ENCODE data around the gene SRM.
A peak's percentile ranks its signal among the peaks of the same experiment; 100 is the strongest.
"Not testable (repeated sequence)": the region's sequence is repeated elsewhere in the genome, so short reads cannot be mapped to it uniquely, and the experiment has no call there.

The SRM gene

DNA sequence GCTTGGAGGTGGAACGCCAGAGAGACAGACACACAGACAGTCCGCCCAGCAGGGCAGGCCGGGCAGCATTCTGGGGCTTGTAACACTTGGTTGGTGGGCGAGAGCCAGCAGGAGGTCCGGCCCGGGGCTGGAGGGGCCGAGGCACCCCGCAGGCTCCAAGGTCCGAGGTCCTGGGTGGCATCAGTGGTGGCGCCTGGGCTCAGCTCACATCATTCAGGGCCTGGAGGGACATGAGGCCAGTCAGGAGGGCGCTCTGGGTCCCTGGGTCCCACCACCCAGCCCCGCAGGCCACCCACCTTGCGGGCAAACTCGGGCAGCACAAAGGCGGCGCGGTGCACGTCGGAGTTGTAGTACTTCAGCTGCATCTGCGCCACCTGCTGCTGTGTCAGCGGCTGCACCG lies 5.2 kb downstream of the SRM start:
- H3K9me3 ChIP-seq (ENCODE audit: control insufficient read depth, insufficient read depth, low read length) = no peaks in the 10 kb centered on the region
- no peak for DNase-seq (ENCODE audit: low read depth, low spot score)
- H3K36me3 ChIP-seq (ENCODE audit: control insufficient read depth, insufficient read depth, low read length) = peaks cover 16% of the 10 kb centered on the region
- WGBS (ENCODE audit: insufficient coverage, insufficient read length) = no CpG with 5 or more reads among the region's 22 CpGs
- no peaks in the 10 kb centered on the region for H3K27me3 ChIP-seq (ENCODE audit: control insufficient read depth, insufficient read depth, low read length)
- H3K4me1 ChIP-seq (ENCODE audit: control insufficient read depth, insufficient read depth, low read length) = peaks cover 6% of the 10 kb centered on the region; the same call in 1 of the 2 replicates
- no peak overlapping the region for H3K27ac ChIP-seq (ENCODE audit: low read length)
- no peak overlapping the region for H3K4me3 ChIP-seq (ENCODE audit: low read length)

- Histone ChIP-seq H3K27ac (ENCODE audit: low read length) (no peak overlapping the region), H3K27me3 (ENCODE audit: control insufficient read depth, insufficient read depth, low read length) (no peaks in the 10 kb centered on the region), H3K4me1 (ENCODE audit: control insufficient read depth, insufficient read depth, low read length) (peaks cover 6% of the 10 kb centered on the region; the same call in 1 of the 2 replicates), H3K9me3 (ENCODE audit: control insufficient read depth, insufficient read depth, low read length) (no peaks in the 10 kb centered on the region), H3K4me3 (ENCODE audit: low read length) (no peak overlapping the region), H3K36me3 (ENCODE audit: control insufficient read depth, insufficient read depth, low read length) (peaks cover 16% of the 10 kb centered on the region)
- WGBS (ENCODE audit: insufficient coverage, insufficient read length) = no CpG with 5 or more reads among the region's 7 CpGs
- DNase-seq (ENCODE audit: low read depth, low spot score) = no peak
Measured at GRCh38 chr1:11054181-11054580, 5.6 kb downstream of the SRM start.

DNA sequence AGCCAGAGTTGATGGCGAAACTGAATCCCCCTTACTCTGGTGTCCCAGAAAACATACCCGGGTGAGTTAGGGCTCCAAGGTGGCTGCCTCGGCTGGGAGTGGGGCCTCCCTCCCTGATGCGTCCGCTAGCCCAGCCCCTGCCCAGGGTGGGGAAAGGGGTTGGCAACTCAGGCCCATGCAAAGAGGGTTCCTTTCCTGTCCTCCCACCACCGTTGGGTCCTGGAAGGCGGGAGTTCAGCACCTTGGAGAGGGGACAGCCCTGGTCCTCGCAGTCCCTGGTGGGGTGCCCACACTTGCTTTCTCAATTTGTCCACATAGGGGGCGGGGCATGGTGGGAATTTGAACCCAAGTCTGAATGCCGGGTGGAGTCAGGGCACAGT lies 6.1 kb downstream of the SRM start:
- peak; percentile 35 for DNase-seq (ENCODE audit: low read depth, low spot score)
- H3K27ac ChIP-seq (ENCODE audit: low read length) = no peak overlapping the region
- H3K4me3 ChIP-seq (ENCODE audit: low read length) = no peak overlapping the region
- WGBS (ENCODE audit: insufficient coverage, insufficient read length) = no CpG with 5 or more reads among the region's 10 CpGs
- no peaks in the 10 kb centered on the region for H3K9me3 ChIP-seq (ENCODE audit: control insufficient read depth, insufficient read depth, low read length)
- no peaks in the 10 kb centered on the region for H3K27me3 ChIP-seq (ENCODE audit: control insufficient read depth, insufficient read depth, low read length)
- H3K36me3 ChIP-seq (ENCODE audit: control insufficient read depth, insufficient read depth, low read length) = peaks cover 16% of the 10 kb centered on the region
- peaks cover 6% of the 10 kb centered on the region; the same call in 1 of the 2 replicates for H3K4me1 ChIP-seq (ENCODE audit: control insufficient read depth, insufficient read depth, low read length)

DNA sequence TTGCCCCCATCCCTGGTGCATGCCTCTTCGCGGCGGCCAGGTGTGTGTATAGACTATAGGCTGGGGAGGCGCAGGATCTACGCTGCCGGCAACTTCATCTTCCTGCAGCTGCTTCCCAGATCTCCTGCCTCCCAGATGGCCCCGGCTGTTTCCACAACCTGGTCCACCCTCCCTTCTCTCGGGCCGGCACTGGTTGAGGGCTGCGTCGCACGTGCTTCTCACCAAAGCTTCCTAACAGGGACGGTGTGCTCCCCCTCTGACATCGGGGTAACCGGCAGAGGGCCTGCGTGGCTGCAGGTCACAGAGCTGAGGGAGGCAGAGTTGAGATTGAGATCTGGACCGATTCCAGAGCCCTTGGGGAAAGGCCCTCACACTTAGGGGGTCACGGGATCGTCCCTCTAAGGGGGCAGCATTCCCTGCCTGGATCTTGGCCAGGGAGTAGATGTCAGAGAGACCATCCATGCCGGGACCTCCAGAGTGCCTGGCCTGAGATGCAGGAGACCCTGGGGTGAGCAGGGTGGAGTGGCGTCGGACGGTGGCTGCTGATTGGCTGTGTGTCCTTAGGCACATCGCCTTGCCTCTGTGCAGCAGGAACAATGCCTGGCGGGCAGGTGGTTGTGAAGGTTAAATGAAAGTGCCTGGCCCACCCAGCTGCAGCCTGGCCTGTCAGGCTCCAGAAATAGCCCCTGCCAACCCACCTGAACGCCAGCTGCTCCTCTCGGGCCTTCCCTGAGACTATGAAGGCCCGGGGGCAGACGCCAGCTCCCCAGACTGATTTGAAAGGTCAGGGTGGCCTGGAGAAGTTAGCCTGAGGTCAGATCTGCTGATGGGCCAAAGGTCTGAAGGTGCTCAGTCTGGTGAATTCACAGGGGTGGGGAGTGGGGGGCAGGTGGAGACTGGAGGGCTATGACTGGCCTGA lies 6.7 kb downstream of the SRM start:
- peaks cover 16% of the 10 kb centered on the region for H3K36me3 ChIP-seq (ENCODE audit: control insufficient read depth, insufficient read depth, low read length)
- WGBS (ENCODE audit: insufficient coverage, insufficient read length) = no CpG with 5 or more reads among the region's 29 CpGs
- no peaks in the 10 kb centered on the region for H3K9me3 ChIP-seq (ENCODE audit: control insufficient read depth, insufficient read depth, low read length)
- no peaks in the 10 kb centered on the region for H3K27me3 ChIP-seq (ENCODE audit: control insufficient read depth, insufficient read depth, low read length)
- H3K4me1 ChIP-seq (ENCODE audit: control insufficient read depth, insufficient read depth, low read length) = peaks cover 4% of the 10 kb centered on the region; the same call in 1 of the 2 replicates
- peak; percentile 27 for DNase-seq (ENCODE audit: low read depth, low spot score)
- no peak overlapping the region for H3K4me3 ChIP-seq (ENCODE audit: low read length)
- no peak overlapping the region for H3K27ac ChIP-seq (ENCODE audit: low read length)

- Histone ChIP-seq H3K4me3 (ENCODE audit: low read length) (no peak overlapping the region), H3K9me3 (ENCODE audit: control insufficient read depth, insufficient read depth, low read length) (no peaks in the 10 kb centered on the region), H3K36me3 (ENCODE audit: control insufficient read depth, insufficient read depth, low read length) (peaks cover 14% of the 10 kb centered on the region), H3K4me1 (ENCODE audit: control insufficient read depth, insufficient read depth, low read length) (peaks cover 4% of the 10 kb centered on the region; the same call in 1 of the 2 replicates), H3K27ac (ENCODE audit: low read length) (no peak overlapping the region), H3K27me3 (ENCODE audit: control insufficient read depth, insufficient read depth, low read length) (no peaks in the 10 kb centered on the region)
- no peak for DNase-seq (ENCODE audit: low read depth, low spot score)
- WGBS (ENCODE audit: insufficient coverage, insufficient read length) = no CpG with 5 or more reads among the region's 19 CpGs
Measured at GRCh38 chr1:11051781-11052511, 7.9 kb downstream of the SRM start.

- H3K9me3 ChIP-seq (ENCODE audit: control insufficient read depth, insufficient read depth, low read length); H3K4me1 ChIP-seq (ENCODE audit: control insufficient read depth, insufficient read depth, low read length); H3K27me3 ChIP-seq (ENCODE audit: control insufficient read depth, insufficient read depth, low read length); H3K27ac ChIP-seq (ENCODE audit: low read length); DNase-seq (ENCODE audit: low read depth, low spot score); H3K4me3 ChIP-seq (ENCODE audit: low read length): not testable (repeated sequence)
- no CpG with 5 or more reads among the region's 10 CpGs for WGBS (ENCODE audit: insufficient coverage, insufficient read length)
- peaks cover 11% of the 10 kb centered on the region for H3K36me3 ChIP-seq (ENCODE audit: control insufficient read depth, insufficient read depth, low read length)
Measured at GRCh38 chr1:11051121-11051520, 8.7 kb downstream of the SRM start.

- Histone ChIP-seq H3K27me3 (ENCODE audit: control insufficient read depth, insufficient read depth, low read length) (no peaks in the 10 kb centered on the region), H3K4me1 (ENCODE audit: control insufficient read depth, insufficient read depth, low read length) (no peaks in the 10 kb centered on the region), H3K4me3 (ENCODE audit: low read length) (no peak within 1 kb of the TSS), H3K9me3 (ENCODE audit: control insufficient read depth, insufficient read depth, low read length) (no peaks in the 10 kb centered on the region), H3K36me3 (ENCODE audit: control insufficient read depth, insufficient read depth, low read length) (no peaks in the 10 kb centered on the region), H3K27ac (ENCODE audit: low read length) (no peak within 1 kb of the TSS)
- no CpG with 5 or more reads among the region's 28 CpGs for WGBS (ENCODE audit: insufficient coverage, insufficient read length)
- no peak for DNase-seq (ENCODE audit: low read depth, low spot score)
Measured at GRCh38 chr1:11046625-11047365, 13.0 kb downstream of the SRM start, which contains the start of gene MASP2. Gene MASP2 (minus strand): TSS chr1:11047239. CDS start chr1:11047207, 32 bp downstream.

DNA sequence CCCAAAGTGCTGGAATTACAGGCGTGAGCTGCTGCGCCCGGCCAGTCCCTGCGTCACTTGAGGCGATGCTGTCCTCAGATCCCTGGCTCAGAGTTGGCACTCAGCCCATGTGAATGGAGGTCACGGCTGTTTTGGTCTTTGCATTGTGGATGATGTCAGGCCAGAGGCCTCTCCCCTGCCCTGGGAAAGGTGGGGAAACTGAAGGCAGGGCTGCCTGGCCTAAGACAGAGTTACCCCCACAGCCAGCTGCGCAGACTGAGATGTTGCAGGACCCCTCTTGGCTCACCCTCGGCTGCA lies 13.6 kb downstream of the SRM start:
- no peaks in the 10 kb centered on the region for H3K27me3 ChIP-seq (ENCODE audit: control insufficient read depth, insufficient read depth, low read length)
- H3K4me3 ChIP-seq (ENCODE audit: low read length) = no peak overlapping the region
- H3K4me1 ChIP-seq (ENCODE audit: control insufficient read depth, insufficient read depth, low read length) = no peaks in the 10 kb centered on the region
- H3K27ac ChIP-seq (ENCODE audit: low read length) = no peak overlapping the region
- no peak for DNase-seq (ENCODE audit: low read depth, low spot score)
- WGBS (ENCODE audit: insufficient coverage, insufficient read length) = no CpG with 5 or more reads among the region's 8 CpGs
- H3K36me3 ChIP-seq (ENCODE audit: control insufficient read depth, insufficient read depth, low read length) = no peaks in the 10 kb centered on the region
- H3K9me3 ChIP-seq (ENCODE audit: control insufficient read depth, insufficient read depth, low read length) = no peaks in the 10 kb centered on the region

DNA sequence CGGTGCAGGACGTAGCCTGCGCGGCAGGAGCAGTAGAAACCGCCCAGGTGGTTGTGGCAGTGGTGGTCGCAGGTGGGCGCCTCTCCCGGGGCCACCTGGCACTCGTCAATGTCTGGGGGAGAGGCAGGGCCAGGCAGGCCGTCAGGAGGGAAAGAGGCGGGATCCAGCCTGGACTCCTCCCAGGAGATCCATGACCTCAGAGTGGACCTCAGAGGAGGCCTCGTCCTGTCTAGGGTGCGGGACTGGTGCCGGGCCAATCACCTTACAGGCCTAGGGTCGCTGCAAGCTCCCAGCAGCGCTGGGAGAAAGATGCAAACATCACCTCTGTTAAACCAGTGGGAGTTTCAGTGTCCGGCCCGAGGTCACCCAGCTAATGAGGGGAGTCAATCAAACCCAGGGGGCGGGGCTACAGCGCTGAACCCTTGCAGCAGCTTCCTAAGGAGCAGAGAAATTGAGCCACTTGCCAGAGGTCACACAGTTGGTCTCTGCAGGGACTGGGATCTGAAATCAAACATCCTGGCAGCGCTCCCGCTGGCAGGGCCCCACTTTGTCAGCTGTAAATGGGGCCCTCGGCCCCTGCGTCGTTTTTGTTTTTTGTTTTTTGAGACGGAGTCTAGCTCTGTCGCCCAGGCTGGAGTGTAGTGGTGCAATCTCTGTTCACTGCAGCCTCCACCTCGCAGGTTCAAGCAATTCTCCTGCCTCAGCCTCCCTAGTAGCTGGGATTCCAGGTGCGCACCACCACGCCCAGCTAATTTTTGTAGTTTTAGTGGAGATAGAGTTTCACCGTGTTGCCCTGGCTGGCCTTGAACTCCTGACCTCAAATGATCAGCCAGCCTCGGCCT lies 14.2 kb downstream of the SRM start:
- no peaks in the 10 kb centered on the region for H3K9me3 ChIP-seq (ENCODE audit: control insufficient read depth, insufficient read depth, low read length)
- no CpG with 5 or more reads among the region's 32 CpGs for WGBS (ENCODE audit: insufficient coverage, insufficient read length)
- H3K4me1 ChIP-seq (ENCODE audit: control insufficient read depth, insufficient read depth, low read length) = no peaks in the 10 kb centered on the region
- no peaks in the 10 kb centered on the region for H3K36me3 ChIP-seq (ENCODE audit: control insufficient read depth, insufficient read depth, low read length)
- no peaks in the 10 kb centered on the region for H3K27me3 ChIP-seq (ENCODE audit: control insufficient read depth, insufficient read depth, low read length)
- peak; percentile 22 for DNase-seq (ENCODE audit: low read depth, low spot score)
- no peak overlapping the region for H3K4me3 ChIP-seq (ENCODE audit: low read length)
- H3K27ac ChIP-seq (ENCODE audit: low read length) = no peak overlapping the region

Data from iPS DF 6.9 (cell line).